ENCODE measurements around the gene HCN4. TPM values are rescaled to one million over a fixed set of nuclear protein-coding genes. Genes with fewer than 3 reads are reported as not detected.

HCN4 gene
- total and polyA plus RNA-seq, 2 donors (not counting 3 experiments of a cell fraction or from before 2014, with no cell fraction given) = 0.01 TPM; not detected in 1

GRCh38 chr15:73383310-73384189, 14.8 kb upstream of the HCN4 start:
- Histone ChIP-seq H3K9me1 (replicated peaks; ENCODE audit: control insufficient read depth, extremely low read depth, insufficient read depth, low read length) (no peaks in the 10 kb centered on the region), H3K27me3 (ENCODE audit: control insufficient read depth in 2 of 2, insufficient read depth in 2 of 2, low read length in 2 of 2) (no peaks in the 10 kb centered on the region), H2AFZ (ENCODE audit: low read depth, low read length) (no peak overlapping the region), H4K20me1 (replicated peaks; ENCODE audit: control insufficient read depth, extremely low read depth, insufficient read depth, low read length) (no peaks in the 10 kb centered on the region), H3K9ac (replicated peaks; ENCODE audit: extremely low read depth, insufficient read depth, low read length) (no peak overlapping the region), H3K4me3 (replicated peaks in 1 of 3; ENCODE audit: insufficient read depth in 1 of 3, low read depth in 1 of 3, low read length in 3 of 3) (no peak overlapping the region), H3K36me3 (ENCODE audit: control insufficient read depth in 2 of 2, extremely low read depth in 1 of 2, insufficient read depth in 2 of 2, low read length in 2 of 2) (no peaks in the 10 kb centered on the region), H3K4me2 (ENCODE audit: insufficient read depth, low read length) (no peak overlapping the region), H3K9me3 (replicated peaks; ENCODE audit: control insufficient read depth, insufficient read depth, low read length) (no peaks in the 10 kb centered on the region), H3K27ac (ENCODE audit: insufficient read depth, low read depth, low read length) (no peak overlapping the region), H3K79me2 (ENCODE audit: control insufficient read depth, insufficient read depth, low read length) (no peaks in the 10 kb centered on the region), H3K4me1 (ENCODE audit: control insufficient read depth, extremely low read depth, insufficient read depth, low read length) (no peaks in the 10 kb centered on the region)
- POLR2A ChIA-PET = no interaction called here
- no peak for FAIRE-seq
- no peak for DNase-seq (ENCODE audit: low read depth, low spot score)
- no peak for TF ChIP-seq EZH2 (IDR thresholded peaks at IDR 0.05; ENCODE audit: borderline replicate concordance, low read depth, low read length, severe bottlenecking)
- TF ChIP-seq FOS (IDR thresholded peaks at IDR 0.05; ENCODE audit: borderline replicate concordance, insufficient read depth, low read length) = no peak
- no peak for TF ChIP-seq POLR2A (IDR thresholded peaks at IDR 0.05; ENCODE audit: low read depth, low read length)
- no peak for TF ChIP-seq CTCF (IDR thresholded peaks at IDR 0.05; ENCODE audit: extremely low read depth in 1 of 2, insufficient read depth in 1 of 2, low read depth in 1 of 2, low read length in 2 of 2)
- TF ChIP-seq MYC (IDR thresholded peaks at IDR 0.05; ENCODE audit: low read depth, low read length) = no peak
- TF ChIP-seq GATA2 (IDR thresholded peaks at IDR 0.05; ENCODE audit: insufficient read depth, insufficient read length, low read depth, low read length) = no peak
- TF ChIP-seq POLR2AphosphoS5 (IDR thresholded peaks at IDR 0.05; ENCODE audit: insufficient read depth, low read depth, low read length) = no peak
- no peak for TF ChIP-seq MAX (IDR thresholded peaks at IDR 0.05; ENCODE audit: insufficient read depth, insufficient read length)
- no peak for TF ChIP-seq JUN (IDR thresholded peaks at IDR 0.05; ENCODE audit: borderline replicate concordance, insufficient read depth, insufficient read length, low read depth)
- CTCF ChIA-PET = no interaction called here
- BruUV-seq (replicated peaks) = no TSS peak
- dilution Hi-C loops (cut with MboI; ENCODE audit: extremely low pct_ligation_motif_present, low sequenced_read_pairs) = no loop called here
- intact Hi-C loops (cut with micrococcal nuclease) = no loop called here

Measured in endothelial cell of umbilical vein (primary cell).